ENCODE measurements around the gene ZNF91.

DNA sequence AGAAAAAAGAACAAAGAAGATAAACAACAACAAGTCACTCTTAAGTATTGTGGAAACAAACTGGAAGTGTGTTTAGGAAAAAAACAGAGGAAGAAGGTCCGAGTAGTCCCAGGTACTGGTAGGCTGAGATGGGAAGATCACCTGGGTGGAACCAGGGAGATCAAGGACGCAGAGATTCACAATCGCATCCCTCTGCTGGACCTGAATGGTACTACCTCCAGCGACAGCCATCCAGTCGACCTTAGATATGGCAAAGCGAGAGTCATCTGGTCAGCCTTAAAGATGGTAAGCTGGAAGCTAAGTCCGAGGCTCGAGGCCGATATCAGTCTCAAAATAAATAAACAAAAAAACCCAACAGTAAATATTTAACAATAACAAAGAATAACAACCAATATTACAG is 44.9 kb upstream of the ZNF91 start:
- TF ChIP-seq, protein P1, sequence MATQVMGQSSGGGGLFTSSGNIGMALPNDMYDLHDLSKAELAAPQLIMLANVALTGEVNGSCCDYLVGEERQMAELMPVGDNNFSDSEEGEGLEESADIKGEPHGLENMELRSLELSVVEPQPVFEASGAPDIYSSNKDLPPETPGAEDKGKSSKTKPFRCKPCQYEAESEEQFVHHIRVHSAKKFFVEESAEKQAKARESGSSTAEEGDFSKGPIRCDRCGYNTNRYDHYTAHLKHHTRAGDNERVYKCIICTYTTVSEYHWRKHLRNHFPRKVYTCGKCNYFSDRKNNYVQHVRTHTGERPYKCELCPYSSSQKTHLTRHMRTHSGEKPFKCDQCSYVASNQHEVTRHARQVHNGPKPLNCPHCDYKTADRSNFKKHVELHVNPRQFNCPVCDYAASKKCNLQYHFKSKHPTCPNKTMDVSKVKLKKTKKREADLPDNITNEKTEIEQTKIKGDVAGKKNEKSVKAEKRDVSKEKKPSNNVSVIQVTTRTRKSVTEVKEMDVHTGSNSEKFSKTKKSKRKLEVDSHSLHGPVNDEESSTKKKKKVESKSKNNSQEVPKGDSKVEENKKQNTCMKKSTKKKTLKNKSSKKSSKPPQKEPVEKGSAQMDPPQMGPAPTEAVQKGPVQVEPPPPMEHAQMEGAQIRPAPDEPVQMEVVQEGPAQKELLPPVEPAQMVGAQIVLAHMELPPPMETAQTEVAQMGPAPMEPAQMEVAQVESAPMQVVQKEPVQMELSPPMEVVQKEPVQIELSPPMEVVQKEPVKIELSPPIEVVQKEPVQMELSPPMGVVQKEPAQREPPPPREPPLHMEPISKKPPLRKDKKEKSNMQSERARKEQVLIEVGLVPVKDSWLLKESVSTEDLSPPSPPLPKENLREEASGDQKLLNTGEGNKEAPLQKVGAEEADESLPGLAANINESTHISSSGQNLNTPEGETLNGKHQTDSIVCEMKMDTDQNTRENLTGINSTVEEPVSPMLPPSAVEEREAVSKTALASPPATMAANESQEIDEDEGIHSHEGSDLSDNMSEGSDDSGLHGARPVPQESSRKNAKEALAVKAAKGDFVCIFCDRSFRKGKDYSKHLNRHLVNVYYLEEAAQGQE (IDR thresholded peaks at IDR 0.05; ENCODE audit: insufficient read depth in 1 of 2, low read depth in 2 of 2, low read length in 2 of 2): no peak
- TF ChIP-seq FOXP2 (optimal IDR thresholded peaks at IDR 0.05; ENCODE audit: borderline replicate concordance, extremely low read depth, extremely low read length, insufficient read depth): no peak

Measured in PFSK-1 (cell line).